ENCODE results near the gene ZNRD2. TPM values are rescaled to one million over a fixed set of nuclear protein-coding genes. Genes with fewer than 3 reads are reported as not detected.

The ZNRD2 gene
- total and polyA plus RNA-seq, 10 of the 15 experiments (the other 5 are each of a cell fraction or from before 2014, with no cell fraction given) = 7.9 to 111 (median 55.4) TPM

DNA sequence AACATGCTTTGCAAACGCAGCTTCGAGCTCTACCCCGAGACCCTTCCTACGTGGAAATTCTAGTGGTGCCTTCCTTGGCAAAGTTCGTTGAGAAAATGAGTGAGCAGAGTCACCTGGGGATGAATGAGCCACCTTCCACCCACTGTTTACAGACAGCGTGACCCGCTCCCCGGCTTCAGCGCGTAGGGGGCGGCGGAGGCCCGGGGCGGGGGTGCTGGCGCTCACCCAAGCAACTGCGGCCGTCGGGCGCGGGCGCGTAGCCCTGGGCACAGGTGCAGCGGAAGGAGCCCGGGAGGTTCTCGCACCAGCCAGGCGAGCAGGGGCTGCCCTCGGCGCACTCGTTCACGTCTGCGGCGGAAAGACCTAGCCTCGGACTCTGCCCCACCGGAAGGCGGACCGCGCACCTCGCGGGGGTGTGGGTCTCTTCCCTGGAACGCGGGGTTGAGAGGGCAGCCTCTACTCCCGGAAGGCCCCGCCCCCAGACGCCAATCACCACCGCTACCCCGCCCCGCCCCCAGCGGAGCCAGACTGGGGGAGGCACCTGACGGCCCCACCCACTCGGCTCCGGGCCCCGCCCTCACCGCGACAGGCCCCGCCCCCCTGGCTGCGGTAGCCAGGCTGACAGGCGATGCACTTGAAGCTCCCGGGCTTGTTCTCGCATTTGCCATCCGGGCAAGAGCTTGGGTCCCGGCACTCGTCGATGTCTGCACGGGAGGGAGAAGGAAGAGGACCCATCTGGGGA, 23.9 kb upstream of the ZNRD2 start (continued):
- no peak for TF ChIP-seq NFYA (IDR thresholded peaks at IDR 0.05; ENCODE audit: borderline replicate concordance, low read depth, low read length)
- TF ChIP-seq TCF12 (IDR thresholded peaks at IDR 0.05; ENCODE audit: low read depth, low read length) = 0 out of 2 replicates have a peak, but pooled peaks have one; percentile 47
- no peak for TF ChIP-seq NRF1 (conservative IDR thresholded peaks at IDR 0.05; ENCODE audit: low read depth, low read length)
- TF ChIP-seq ZZZ3 (IDR thresholded peaks at IDR 0.05; ENCODE audit: control insufficient read depth, insufficient read length, low read depth) = no peak
- TF ChIP-seq, protein P1, sequence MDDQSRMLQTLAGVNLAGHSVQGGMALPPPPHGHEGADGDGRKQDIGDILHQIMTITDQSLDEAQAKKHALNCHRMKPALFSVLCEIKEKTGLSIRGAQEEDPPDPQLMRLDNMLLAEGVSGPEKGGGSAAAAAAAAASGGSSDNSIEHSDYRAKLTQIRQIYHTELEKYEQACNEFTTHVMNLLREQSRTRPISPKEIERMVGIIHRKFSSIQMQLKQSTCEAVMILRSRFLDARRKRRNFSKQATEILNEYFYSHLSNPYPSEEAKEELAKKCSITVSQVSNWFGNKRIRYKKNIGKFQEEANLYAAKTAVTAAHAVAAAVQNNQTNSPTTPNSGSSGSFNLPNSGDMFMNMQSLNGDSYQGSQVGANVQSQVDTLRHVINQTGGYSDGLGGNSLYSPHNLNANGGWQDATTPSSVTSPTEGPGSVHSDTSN (IDR thresholded peaks at IDR 0.05; ENCODE audit: insufficient replicate concordance, low read depth, low read length) = peak; percentile 74
- no peak for TF ChIP-seq KLF5 (IDR thresholded peaks at IDR 0.05; ENCODE audit: partially characterized antibody)
- TF ChIP-seq MTA3 (IDR thresholded peaks at IDR 0.05; ENCODE audit: borderline replicate concordance, low read length) = no peak
- no peak for TF ChIP-seq MTA2 (IDR thresholded peaks at IDR 0.05; ENCODE audit: low read depth)
- TF ChIP-seq SP1 (IDR thresholded peaks at IDR 0.05; ENCODE audit: low read depth, low read length) = peak; percentile 10
- TF ChIP-seq, protein P2, sequence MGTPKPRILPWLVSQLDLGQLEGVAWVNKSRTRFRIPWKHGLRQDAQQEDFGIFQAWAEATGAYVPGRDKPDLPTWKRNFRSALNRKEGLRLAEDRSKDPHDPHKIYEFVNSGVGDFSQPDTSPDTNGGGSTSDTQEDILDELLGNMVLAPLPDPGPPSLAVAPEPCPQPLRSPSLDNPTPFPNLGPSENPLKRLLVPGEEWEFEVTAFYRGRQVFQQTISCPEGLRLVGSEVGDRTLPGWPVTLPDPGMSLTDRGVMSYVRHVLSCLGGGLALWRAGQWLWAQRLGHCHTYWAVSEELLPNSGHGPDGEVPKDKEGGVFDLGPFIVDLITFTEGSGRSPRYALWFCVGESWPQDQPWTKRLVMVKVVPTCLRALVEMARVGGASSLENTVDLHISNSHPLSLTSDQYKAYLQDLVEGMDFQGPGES (IDR thresholded peaks at IDR 0.05) = no peak
- no peak for TF ChIP-seq ZNF622 (IDR thresholded peaks at IDR 0.05)
- no peak for TF ChIP-seq WRNIP1 (IDR thresholded peaks at IDR 0.05; ENCODE audit: borderline replicate concordance, low read depth, low read length)
- TF ChIP-seq STAT1 (conservative IDR thresholded peaks at IDR 0.05) = no peak
- TF ChIP-seq CHD4 (IDR thresholded peaks at IDR 0.05) = no peak
- TF ChIP-seq, protein P3, sequence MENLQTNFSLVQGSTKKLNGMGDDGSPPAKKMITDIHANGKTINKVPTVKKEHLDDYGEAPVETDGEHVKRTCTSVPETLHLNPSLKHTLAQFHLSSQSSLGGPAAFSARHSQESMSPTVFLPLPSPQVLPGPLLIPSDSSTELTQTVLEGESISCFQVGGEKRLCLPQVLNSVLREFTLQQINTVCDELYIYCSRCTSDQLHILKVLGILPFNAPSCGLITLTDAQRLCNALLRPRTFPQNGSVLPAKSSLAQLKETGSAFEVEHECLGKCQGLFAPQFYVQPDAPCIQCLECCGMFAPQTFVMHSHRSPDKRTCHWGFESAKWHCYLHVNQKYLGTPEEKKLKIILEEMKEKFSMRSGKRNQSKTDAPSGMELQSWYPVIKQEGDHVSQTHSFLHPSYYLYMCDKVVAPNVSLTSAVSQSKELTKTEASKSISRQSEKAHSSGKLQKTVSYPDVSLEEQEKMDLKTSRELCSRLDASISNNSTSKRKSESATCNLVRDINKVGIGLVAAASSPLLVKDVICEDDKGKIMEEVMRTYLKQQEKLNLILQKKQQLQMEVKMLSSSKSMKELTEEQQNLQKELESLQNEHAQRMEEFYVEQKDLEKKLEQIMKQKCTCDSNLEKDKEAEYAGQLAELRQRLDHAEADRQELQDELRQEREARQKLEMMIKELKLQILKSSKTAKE (IDR thresholded peaks at IDR 0.05; ENCODE audit: low read depth, poor library complexity, severe bottlenecking) = no peak
- TF ChIP-seq, protein P4, sequence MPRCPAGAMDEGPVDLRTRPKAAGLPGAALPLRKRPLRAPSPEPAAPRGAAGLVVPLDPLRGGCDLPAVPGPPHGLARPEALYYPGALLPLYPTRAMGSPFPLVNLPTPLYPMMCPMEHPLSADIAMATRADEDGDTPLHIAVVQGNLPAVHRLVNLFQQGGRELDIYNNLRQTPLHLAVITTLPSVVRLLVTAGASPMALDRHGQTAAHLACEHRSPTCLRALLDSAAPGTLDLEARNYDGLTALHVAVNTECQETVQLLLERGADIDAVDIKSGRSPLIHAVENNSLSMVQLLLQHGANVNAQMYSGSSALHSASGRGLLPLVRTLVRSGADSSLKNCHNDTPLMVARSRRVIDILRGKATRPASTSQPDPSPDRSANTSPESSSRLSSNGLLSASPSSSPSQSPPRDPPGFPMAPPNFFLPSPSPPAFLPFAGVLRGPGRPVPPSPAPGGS (IDR thresholded peaks at IDR 0.05; ENCODE audit: borderline replicate concordance, insufficient read depth, low read depth, low read length, poor library complexity, severe bottlenecking) = no peak
- TF ChIP-seq EGR1 (IDR thresholded peaks at IDR 0.05; ENCODE audit: borderline replicate concordance in 1 of 2, low read depth in 2 of 2, low read length in 2 of 2) = peak in 1 of 2 experiments; percentile 74; a peak in 2 of 3 replicates
- TF ChIP-seq NBN (IDR thresholded peaks at IDR 0.05) = no peak
- no peak for TF ChIP-seq SPI1 (IDR thresholded peaks at IDR 0.05; ENCODE audit: borderline replicate concordance, insufficient read depth, low read depth, low read length)
